GM12873 (cell line): ENCODE results near the gene RAMACL.

Source experiments
- CTCF ChIP-seq: IDR thresholded peaks from 2 replicates; pipeline ENCODE4 v1.5.1; 2012; ENCODE audit warnings: low read depth, mild to moderate bottlenecking, moderate library complexity, low read length, control low read depth; ENCODE audit not compliant: insufficient read depth; ENCODE audit errors: missing control alignments

RAMACL gene

GRCh38 chr6:166627875-166628801 lies 41.7 kb upstream of the RAMACL start:
- no peak for TF ChIP-seq CTCF

GRCh38 chr6:166627033-166627874 lies 40.8 kb upstream of the RAMACL start, which contains the start of gene RPS6KA2:
Gene RPS6KA2, minus strand, starts transcription at chr6:166627251. Its CDS starts 232 bp downstream, at chr6:166627019.
- no peak for TF ChIP-seq CTCF

GRCh38 chr6:166626177-166627032 lies 39.9 kb upstream of the RAMACL start:
- TF ChIP-seq CTCF, result no peak

GRCh38 chr6:166625356-166625755 lies 38.9 kb upstream of the RAMACL start:
- TF ChIP-seq CTCF, result no peak

- no peak for TF ChIP-seq CTCF
Observed at GRCh38 chr6:166624275-166624674, 37.8 kb upstream of the RAMACL start.

GRCh38 chr6:166623318-166623717 lies 36.8 kb upstream of the RAMACL start:
- no peak for TF ChIP-seq CTCF

- TF ChIP-seq CTCF, result no peak
Observed at GRCh38 chr6:166621114-166621540, 34.6 kb upstream of the RAMACL start.
